SK-N-SH (cell line): ENCODE data around the gene SOAT2. TPM values are rescaled to one million over a fixed set of nuclear protein-coding genes. Genes with fewer than 3 reads are reported as not detected.

ENCODE experiments used
- CTCF ChIA-PET: fragments of 300-600, 350-600 bp; formaldehyde crosslinking; extraction: SDS; loops from one replicate; lab custom pipeline; 2021; lab: Yijun Ruan, JAX
- POLR2A ChIA-PET: fragments of 350-600 bp; sonication (Branson Sonifier 250); formaldehyde crosslinking; extraction: SDS; loops from one replicate; lab custom pipeline; 2020; ENCODE audit warnings: antibody characterized with exemption, inconsistent platforms; lab: Yijun Ruan, JAX
- DNase-seq: peaks from one replicate; pipeline ENCODE4 v3.0.0; 2012
- H2AFZ ChIP-seq: fragments of 200-600 bp; sonication (generic); 2 replicates; pipeline ENCODE4 v1.8.1; 2016; ENCODE audit warnings: antibody characterized with exemption, mild to moderate bottlenecking, low read depth
- H3F3A ChIP-seq: fragments of 200-600 bp; sonication (generic); replicated peaks from 2 replicates; pipeline ENCODE3; 2016; ENCODE audit warnings: antibody characterized with exemption, mild to moderate bottlenecking; ENCODE audit not compliant: insufficient read depth
- H3K27ac ChIP-seq, 2 experiments: fragments of 200-500 bp in 1 of 2; fragments of 200-600 bp in 1 of 2; sonication (Bioruptor generic) in 1 of 2; sonication (generic), shearing (Covaris generic) in 1 of 2; 2 replicates each; pipeline versions ENCODE4 v1.5.1 to v1.6.1; 2014 to 2016; ENCODE audit warnings: low read depth in 2 of 2, inconsistent platforms in 1 of 2, low read length in 1 of 2, mild to moderate bottlenecking in 1 of 2, mixed read lengths in 1 of 2
- H3K27me3 ChIP-seq: fragments of 200-600 bp; sonication (generic), shearing (Covaris generic); 2 replicates; pipeline ENCODE4 v1.6.1; 2016; ENCODE audit warnings: mixed run types; ENCODE audit not compliant: insufficient read depth
- H3K36me3 ChIP-seq, 2 experiments: fragments of 200-500 bp in 1 of 2; fragments of 200-600 bp in 1 of 2; sonication (Bioruptor generic) in 1 of 2; sonication (generic) in 1 of 2; replicated peaks in 1 of 2; 2 replicates each; pipeline versions ENCODE3 to v1.5.1; 2014 to 2016; ENCODE audit warnings: low read length in 1 of 2, mild to moderate bottlenecking in 1 of 2; ENCODE audit not compliant: insufficient read depth in 2 of 2, control insufficient read depth in 1 of 2
- H3K4me1 ChIP-seq, 2 experiments: fragments of 200-500 bp in 1 of 2; fragments of 200-600 bp in 1 of 2; sonication (Bioruptor generic) in 1 of 2; sonication (generic), shearing (Covaris generic) in 1 of 2; 2 replicates each; pipeline versions ENCODE4 v1.5.1 to v1.6.1; 2014 to 2016; ENCODE audit warnings: low read depth in 1 of 2, low read length in 1 of 2, mixed run types in 1 of 2; ENCODE audit not compliant: insufficient read depth in 2 of 2, control insufficient read depth in 1 of 2
- H3K4me2 ChIP-seq: fragments of 200-600 bp; sonication (generic), shearing (Covaris generic); 2 replicates; pipeline ENCODE4 v1.6.1; 2017; ENCODE audit warnings: mixed run types
- H3K4me3 ChIP-seq, 2 experiments: fragments of 200-500 bp in 1 of 2; fragments of 200-600 bp in 1 of 2; sonication (Bioruptor generic) in 1 of 2; sonication (generic), shearing (Covaris generic) in 1 of 2; 2 replicates each; pipeline versions ENCODE4 v1.5.1 to v1.8.1; 2014 to 2016; ENCODE audit warnings: low read depth in 2 of 2, inconsistent platforms in 1 of 2, low read length in 1 of 2, mild to moderate bottlenecking in 1 of 2, mixed read lengths in 1 of 2, moderate library complexity in 1 of 2
- H3K79me2 ChIP-seq: fragments of 200-600 bp; sonication (generic); 2 replicates; pipeline ENCODE4 v1.8.1; 2017; ENCODE audit warnings: mild to moderate bottlenecking; ENCODE audit not compliant: insufficient read depth
- H3K9ac ChIP-seq: fragments of 200-600 bp; sonication (generic); 2 replicates; pipeline ENCODE4 v1.6.1; 2017; ENCODE audit warnings: mixed run types
- H3K9me2 ChIP-seq: fragments of 200-600 bp; sonication (generic); 2 replicates; pipeline ENCODE4 v1.6.1; 2017; ENCODE audit warnings: mixed run types
- H3K9me3 ChIP-seq: fragments of 200-600 bp; sonication (generic); 2 replicates; pipeline ENCODE4 v1.6.1; 2017; ENCODE audit warnings: mixed run types, mild to moderate bottlenecking, moderate library complexity
- H4K20me1 ChIP-seq: fragments of 200-600 bp; sonication (generic); 2 replicates; pipeline ENCODE4 v1.6.1; 2017; ENCODE audit warnings: mild to moderate bottlenecking, mixed run types; ENCODE audit not compliant: insufficient read depth
- CHD2 ChIP-seq: fragments of 150-350 bp; IDR thresholded peaks from 2 replicates; pipeline ENCODE4 v1.6.1; 2018; ENCODE audit warnings: low read length; ENCODE audit not compliant: partially characterized antibody
- EP300 ChIP-seq, 2 experiments: IDR thresholded peaks; 2 replicates each; pipeline versions ENCODE4 v1.4.0 to v1.6.1; 2012; ENCODE audit warnings: borderline replicate concordance in 1 of 2, low read depth in 1 of 2, low read length in 1 of 2
- MXI1 ChIP-seq: IDR thresholded peaks from 2 replicates; pipeline ENCODE4 v1.6.1; 2012; ENCODE audit warnings: mild to moderate bottlenecking, low read depth, low read length, improper control_type of control experiment
- RAD21 ChIP-seq: IDR thresholded peaks from 2 replicates; pipeline ENCODE4 v1.6.1; 2012; ENCODE audit warnings: mild to moderate bottlenecking, low read length
- RCOR1 ChIP-seq: fragments of 150-350 bp; IDR thresholded peaks from 2 replicates; pipeline ENCODE4 v1.6.1; 2017; ENCODE audit warnings: antibody characterized with exemption, low read length
- SMC3 ChIP-seq: IDR thresholded peaks from 2 replicates; pipeline ENCODE4 v1.6.1; 2012; ENCODE audit warnings: low read depth, low read length, improper control_type of control experiment
- WGBS: methylation state at CpG from one replicate; pipeline ENCODE4 v1.1.6; 2017; ENCODE audit warnings: low lambda C conversion rate; 5-methylcytosine and 5-hydroxymethylcytosine counted together
- polyA plus RNA-seq, 3 experiments: library from polyadenylated mRNA; depleted of rRNA; stranded (reverse); fragments of >200 nt; gene quantifications; 2 replicates each; pipeline ENCODE4 v1.2.3, GENCODE V29; 2012
- TF ChIP-seq, protein P1 (sequence below): fragments of 200-600 bp; sonication (generic); IDR thresholded peaks from 2 replicates; pipeline ENCODE4 v1.6.1; 2017; ENCODE audit warnings: antibody characterized with exemption, mild to moderate bottlenecking, moderate library complexity
- TF ChIP-seq, protein P2 (sequence below): IDR thresholded peaks from 2 replicates; pipeline ENCODE4; 2012

SOAT2 gene
- polyA plus RNA-seq, 1 of the 3 experiments (the other 2 are of a cell fraction) = 0.18 TPM

DNA sequence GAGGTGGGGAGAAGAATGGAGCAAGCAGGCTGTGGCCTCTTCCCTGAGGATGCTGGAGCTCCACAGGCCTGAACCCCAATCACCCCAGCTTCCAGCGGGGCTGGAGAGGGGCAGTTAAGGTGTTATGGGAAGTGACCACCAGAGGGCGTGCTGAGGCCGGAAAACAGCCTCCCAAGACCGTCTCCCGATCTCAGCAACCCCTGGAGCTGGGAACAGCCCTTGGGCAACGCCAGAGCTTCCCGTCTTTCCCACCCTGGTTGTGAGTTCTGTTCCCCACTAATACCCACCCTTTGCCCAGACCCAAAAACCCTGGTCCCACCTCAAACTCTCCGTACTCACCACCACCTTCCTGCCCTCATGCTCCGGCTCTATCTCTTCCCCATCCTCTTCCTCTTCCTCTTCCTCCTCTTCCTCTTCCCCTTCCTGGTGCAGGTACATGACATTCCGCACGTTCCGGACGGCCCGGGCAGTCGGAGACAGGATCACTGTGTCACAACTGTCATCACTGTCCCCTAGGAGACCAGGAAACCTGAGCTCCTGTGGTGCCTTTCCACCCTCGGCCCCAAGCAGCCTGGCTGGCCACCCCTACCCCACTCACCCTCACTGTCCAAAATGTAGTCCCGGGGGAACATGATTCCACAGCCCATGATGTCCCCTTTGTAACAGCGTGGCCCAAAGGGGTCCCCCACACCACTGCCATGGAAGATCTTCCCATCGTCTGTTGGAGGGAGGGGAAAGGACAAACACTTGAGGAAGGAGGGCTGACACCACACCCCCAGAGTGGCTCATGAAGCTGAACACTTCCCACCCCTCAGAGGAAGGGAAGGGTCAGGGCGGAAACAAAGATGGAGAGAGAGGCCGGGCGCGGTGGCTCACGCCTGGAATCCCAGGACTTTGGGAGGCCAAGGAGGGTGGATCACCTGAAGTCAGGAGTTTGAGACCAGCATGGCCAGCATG lies 37.0 kb upstream of the SOAT2 start:
- Histone ChIP-seq H3K4me3 (no peak overlapping the region; a peak in 1 of 4 replicates), H3K27ac (peak overlapping the region in 1 of 2 experiments; percentile 66; a peak in 2 of 4 replicates), H3K4me2 (peak overlapping the region; percentile 37; the same call in 1 of the 2 replicates), H3K4me1 (peaks cover 20 to 22% of the 10 kb centered on the region in 2 experiments; a peak in 3 of 4 replicates), H3K36me3 (peaks cover 8 to 21% of the 10 kb centered on the region in 2 experiments), H4K20me1 (no peaks in the 10 kb centered on the region), H3K9me2 (no peaks in the 10 kb centered on the region), H3K9me3 (no peaks in the 10 kb centered on the region), H3K9ac (peak overlapping the region; percentile 55; the same call in 1 of the 2 replicates), H3F3A (peaks cover 33% of the 10 kb centered on the region), H3K79me2 (0 out of 2 replicates have a peak, but pooled peaks cover 2% of the 10 kb centered on the region), H3K27me3 (no peaks in the 10 kb centered on the region), H2AFZ (no peak overlapping the region)
- TF ChIP-seq RCOR1 = 0 out of 2 replicates have a peak, but pooled peaks have one; percentile 28
- TF ChIP-seq MXI1 = no peak
- TF ChIP-seq, protein P1, sequence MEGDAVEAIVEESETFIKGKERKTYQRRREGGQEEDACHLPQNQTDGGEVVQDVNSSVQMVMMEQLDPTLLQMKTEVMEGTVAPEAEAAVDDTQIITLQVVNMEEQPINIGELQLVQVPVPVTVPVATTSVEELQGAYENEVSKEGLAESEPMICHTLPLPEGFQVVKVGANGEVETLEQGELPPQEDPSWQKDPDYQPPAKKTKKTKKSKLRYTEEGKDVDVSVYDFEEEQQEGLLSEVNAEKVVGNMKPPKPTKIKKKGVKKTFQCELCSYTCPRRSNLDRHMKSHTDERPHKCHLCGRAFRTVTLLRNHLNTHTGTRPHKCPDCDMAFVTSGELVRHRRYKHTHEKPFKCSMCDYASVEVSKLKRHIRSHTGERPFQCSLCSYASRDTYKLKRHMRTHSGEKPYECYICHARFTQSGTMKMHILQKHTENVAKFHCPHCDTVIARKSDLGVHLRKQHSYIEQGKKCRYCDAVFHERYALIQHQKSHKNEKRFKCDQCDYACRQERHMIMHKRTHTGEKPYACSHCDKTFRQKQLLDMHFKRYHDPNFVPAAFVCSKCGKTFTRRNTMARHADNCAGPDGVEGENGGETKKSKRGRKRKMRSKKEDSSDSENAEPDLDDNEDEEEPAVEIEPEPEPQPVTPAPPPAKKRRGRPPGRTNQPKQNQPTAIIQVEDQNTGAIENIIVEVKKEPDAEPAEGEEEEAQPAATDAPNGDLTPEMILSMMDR = peak; percentile 84
- no peak for TF ChIP-seq EP300 (IDR thresholded peaks at IDR 0.05; ENCODE audit: borderline replicate concordance in 1 of 2, low read depth in 1 of 2, low read length in 1 of 2)
- TF ChIP-seq SMC3 = peak; percentile 95
- TF ChIP-seq, protein P2, sequence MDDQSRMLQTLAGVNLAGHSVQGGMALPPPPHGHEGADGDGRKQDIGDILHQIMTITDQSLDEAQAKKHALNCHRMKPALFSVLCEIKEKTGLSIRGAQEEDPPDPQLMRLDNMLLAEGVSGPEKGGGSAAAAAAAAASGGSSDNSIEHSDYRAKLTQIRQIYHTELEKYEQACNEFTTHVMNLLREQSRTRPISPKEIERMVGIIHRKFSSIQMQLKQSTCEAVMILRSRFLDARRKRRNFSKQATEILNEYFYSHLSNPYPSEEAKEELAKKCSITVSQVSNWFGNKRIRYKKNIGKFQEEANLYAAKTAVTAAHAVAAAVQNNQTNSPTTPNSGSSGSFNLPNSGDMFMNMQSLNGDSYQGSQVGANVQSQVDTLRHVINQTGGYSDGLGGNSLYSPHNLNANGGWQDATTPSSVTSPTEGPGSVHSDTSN = no peak
- peak; percentile 21 for TF ChIP-seq CHD2
- TF ChIP-seq RAD21 = peak; percentile 94
- ChIA-PET CTCF (interaction anchor here (0.6 to 14.5 kb wide), 49 partner anchors 8 to 259 kb away, joined by 3 to 385 read pairs (median 5); partner anchors contain the start of genes AAAS, CSAD, ESPL1 and IGFBP6), POLR2A (interaction anchor here (1.0 to 2.1 kb wide), 6 partner anchors 13 to 93 kb away, joined by 3 to 10 read pairs (median 5); partner anchors contain the start of genes IGFBP6, SOAT2 and SPRYD3)
- 49% methylated on average over 23 of the region's 24 CpGs for WGBS
- DNase-seq = peak; percentile 92
